ENCODE measurements around the gene PTEN.
"Not testable (repeated sequence)": the region's sequence is repeated elsewhere in the genome, so short reads cannot be mapped to it uniquely, and the experiment has no call there.

GRCh38 chr10:87863951-87864495, 598 bp downstream of the PTEN start:
- TF ChIP-seq CTCF, POLR2A (IDR thresholded peaks at IDR 0.05): not testable (repeated sequence)

Data from heart left ventricle (tissue), 13 donors.